Activated CD4-positive, alpha-beta memory T cell treated with anti-CD3 and anti-CD28 coated beads, Interleukin-2, amount 10 ng/mL, durations not matched to agents 7 days and 5 days (primary cell): ENCODE data around the gene RBBP8NL. TPM values are rescaled to one million over a fixed set of nuclear protein-coding genes. Genes with fewer than 3 reads are reported as not detected.

ENCODE experiments used
- CTCF ChIA-PET: fragments of 350-600 bp; sonication (Branson Sonifier 250); formaldehyde crosslinking; loops from one replicate; lab custom pipeline; 2021; ENCODE audit warnings: antibody characterized with exemption, inconsistent platforms; lab: Charles Lee
- POLR2A ChIA-PET: fragments of 350-600 bp; sonication (Branson Sonifier 250); formaldehyde crosslinking; loops from one replicate; lab custom pipeline; 2021; ENCODE audit warnings: antibody characterized with exemption; lab: Charles Lee
- DNase-seq: peaks from one replicate; pipeline ENCODE4 v3.0.0-alpha.2; 2020
- H3K27ac Mint-ChIP-seq: one replicate; pipeline ENCODE4 v1.8.0; 2021; ENCODE audit warnings: mild to moderate bottlenecking, mixed read lengths
- H3K27me3 Mint-ChIP-seq: one replicate; pipeline ENCODE4 v1.8.0; 2021; ENCODE audit warnings: mixed read lengths
- H3K36me3 Mint-ChIP-seq: one replicate; pipeline ENCODE4 v1.8.0; 2021; ENCODE audit warnings: low read depth, mixed read lengths
- H3K4me1 Mint-ChIP-seq: one replicate; pipeline ENCODE4 v1.8.0; 2021; ENCODE audit warnings: mixed read lengths
- H3K4me3 Mint-ChIP-seq: one replicate; pipeline ENCODE4 v1.8.0; 2021; ENCODE audit warnings: mild to moderate bottlenecking, mixed read lengths
- H3K9me3 Mint-ChIP-seq: one replicate; pipeline ENCODE4 v1.8.0; 2021; ENCODE audit warnings: mixed read lengths
- total RNA-seq, 2 experiments: library from RNA; stranded (reverse); gene quantifications; one replicate each; pipeline ENCODE4 v1.2.3, GENCODE V29; 2021

The RBBP8NL gene
- total RNA-seq, 2 experiments from 2014 or later = not detected

GRCh38 chr20:62445553-62446340, 18.4 kb upstream of the RBBP8NL start:
- Mint-ChIP-seq H3K27ac (no peak overlapping the region), H3K4me1 (no peaks in the 10 kb centered on the region), H3K27me3 (no peaks in the 10 kb centered on the region), H3K36me3 (no peaks in the 10 kb centered on the region), H3K4me3 (no peak overlapping the region), H3K9me3 (no peaks in the 10 kb centered on the region)
- no peak for DNase-seq
- ChIA-PET CTCF (no interaction called here), POLR2A (no interaction called here)

- Mint-ChIP-seq H3K4me1 (no peaks in the 10 kb centered on the region), H3K27ac (no peak overlapping the region), H3K9me3 (no peaks in the 10 kb centered on the region), H3K27me3 (no peaks in the 10 kb centered on the region), H3K4me3 (no peak overlapping the region), H3K36me3 (no peaks in the 10 kb centered on the region)
- DNase-seq = no peak
- CTCF ChIA-PET = no interaction called here
- POLR2A ChIA-PET = no interaction called here
Measured at GRCh38 chr20:62444286-62444685, 16.9 kb upstream of the RBBP8NL start.

- no peaks in the 10 kb centered on the region for H3K36me3 Mint-ChIP-seq
Measured at GRCh38 chr20:62441987-62442539, 14.7 kb upstream of the RBBP8NL start.

DNA sequence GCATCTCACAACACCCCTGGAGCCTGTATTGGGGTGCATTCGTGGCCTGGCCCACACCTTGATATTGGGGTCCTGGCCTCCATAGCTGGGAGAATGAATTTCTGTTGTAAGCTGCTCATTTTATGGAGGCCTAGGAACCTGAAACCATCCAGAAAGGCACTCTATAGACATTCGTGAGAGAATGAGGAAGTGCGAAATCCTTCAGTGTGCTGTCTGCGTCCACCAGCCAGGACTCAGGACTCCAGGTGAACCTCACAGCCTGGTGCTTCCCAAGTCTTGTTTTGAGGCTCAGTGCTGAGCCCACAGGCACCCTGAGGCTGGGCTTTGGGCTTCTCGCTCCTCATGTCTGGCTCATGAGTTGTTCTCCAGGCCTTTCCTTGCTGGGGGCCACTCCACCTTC, 11.9 kb upstream of the RBBP8NL start:
- no peak overlapping the region for H3K27ac Mint-ChIP-seq
- ChIA-PET CTCF (no interaction called here), POLR2A (no interaction called here)
- no peak overlapping the region for H3K4me3 Mint-ChIP-seq
- no peaks in the 10 kb centered on the region for H3K4me1 Mint-ChIP-seq
- H3K36me3 Mint-ChIP-seq = no peaks in the 10 kb centered on the region
- DNase-seq = no peak
- peaks cover 13% of the 10 kb centered on the region for H3K27me3 Mint-ChIP-seq
- no peaks in the 10 kb centered on the region for H3K9me3 Mint-ChIP-seq

More at GRCh38 chr20:62441987-62442539, 14.7 kb upstream of the RBBP8NL start:
- ChIA-PET CTCF (no interaction called here), POLR2A (no interaction called here)
- H3K27ac Mint-ChIP-seq = no peak overlapping the region
- no peaks in the 10 kb centered on the region for H3K4me1 Mint-ChIP-seq
- H3K4me3 Mint-ChIP-seq = no peak overlapping the region
- no peak for DNase-seq
- H3K27me3 Mint-ChIP-seq = no peaks in the 10 kb centered on the region
- no peaks in the 10 kb centered on the region for H3K9me3 Mint-ChIP-seq

DNA sequence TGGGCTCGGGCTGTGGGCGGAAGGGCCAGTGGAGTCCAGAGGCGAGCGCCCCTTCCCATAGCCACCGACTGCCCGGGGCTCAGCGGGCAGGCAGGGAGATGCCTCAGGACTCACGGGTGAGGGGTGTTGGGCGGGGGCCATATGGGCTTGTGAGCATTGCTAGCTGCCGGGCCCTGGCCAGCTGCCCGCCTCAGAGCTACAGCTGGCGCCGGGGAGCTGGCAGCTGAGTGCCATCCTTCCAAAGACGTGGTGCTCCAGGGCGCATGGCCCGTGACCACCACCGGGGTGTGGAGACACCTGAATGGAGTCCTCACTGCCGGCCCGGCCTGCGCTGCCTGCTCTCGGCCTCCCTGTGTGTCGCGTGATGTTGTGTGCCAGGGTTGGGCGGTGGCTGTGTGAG, 10.6 kb upstream of the RBBP8NL start:
- DNase-seq = no peak
- H3K9me3 Mint-ChIP-seq = no peaks in the 10 kb centered on the region
- peaks cover 20% of the 10 kb centered on the region for H3K27me3 Mint-ChIP-seq
- H3K27ac Mint-ChIP-seq = no peak overlapping the region
- H3K4me3 Mint-ChIP-seq = no peak overlapping the region
- CTCF ChIA-PET = no interaction called here
- H3K36me3 Mint-ChIP-seq = no peaks in the 10 kb centered on the region
- POLR2A ChIA-PET = no interaction called here
- no peaks in the 10 kb centered on the region for H3K4me1 Mint-ChIP-seq

GRCh38 chr20:62437496-62437895, 10.2 kb upstream of the RBBP8NL start:
- DNase-seq = no peak
- POLR2A ChIA-PET = no interaction called here
- H3K36me3 Mint-ChIP-seq = no peaks in the 10 kb centered on the region
- no peaks in the 10 kb centered on the region for H3K4me1 Mint-ChIP-seq
- peaks cover 20% of the 10 kb centered on the region for H3K27me3 Mint-ChIP-seq
- CTCF ChIA-PET = no interaction called here
- no peak overlapping the region for H3K27ac Mint-ChIP-seq
- H3K9me3 Mint-ChIP-seq = no peaks in the 10 kb centered on the region
- H3K4me3 Mint-ChIP-seq = no peak overlapping the region

DNA sequence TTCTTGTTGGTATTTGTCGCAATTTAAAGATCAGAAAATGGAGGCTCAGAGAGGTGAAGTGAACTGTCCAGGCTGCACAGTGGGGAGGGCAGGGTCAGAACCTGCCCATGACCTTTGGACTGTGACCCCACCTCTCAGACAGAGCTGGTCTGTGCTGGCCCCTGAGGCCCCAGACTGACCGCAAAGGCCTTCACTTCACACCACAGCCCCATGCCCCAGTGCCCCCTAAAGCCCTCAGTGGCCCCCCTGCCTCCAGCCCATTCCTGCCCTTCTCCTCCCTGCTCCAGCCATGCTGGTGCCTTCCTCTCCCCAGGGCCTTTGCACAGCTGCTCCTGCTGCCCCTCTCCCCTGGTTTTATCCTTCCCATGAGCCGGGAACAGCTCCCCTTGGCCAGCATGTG, 9.4 kb upstream of the RBBP8NL start:
- H3K27me3 Mint-ChIP-seq = peaks cover 20% of the 10 kb centered on the region
- DNase-seq = no peak
- H3K4me1 Mint-ChIP-seq = no peaks in the 10 kb centered on the region
- H3K27ac Mint-ChIP-seq = no peak overlapping the region
- POLR2A ChIA-PET = no interaction called here
- no peaks in the 10 kb centered on the region for H3K9me3 Mint-ChIP-seq
- H3K36me3 Mint-ChIP-seq = no peaks in the 10 kb centered on the region
- H3K4me3 Mint-ChIP-seq = no peak overlapping the region
- CTCF ChIA-PET = no interaction called here

GRCh38 chr20:62433658-62434497, 6.5 kb upstream of the RBBP8NL start:
- Mint-ChIP-seq H3K4me1 (no peaks in the 10 kb centered on the region), H3K27ac (no peak overlapping the region), H3K27me3 (peaks cover 20% of the 10 kb centered on the region), H3K9me3 (no peaks in the 10 kb centered on the region), H3K4me3 (no peak overlapping the region), H3K36me3 (no peaks in the 10 kb centered on the region)
- DNase-seq = no peak
- POLR2A ChIA-PET = no interaction called here
- CTCF ChIA-PET = no interaction called here

DNA sequence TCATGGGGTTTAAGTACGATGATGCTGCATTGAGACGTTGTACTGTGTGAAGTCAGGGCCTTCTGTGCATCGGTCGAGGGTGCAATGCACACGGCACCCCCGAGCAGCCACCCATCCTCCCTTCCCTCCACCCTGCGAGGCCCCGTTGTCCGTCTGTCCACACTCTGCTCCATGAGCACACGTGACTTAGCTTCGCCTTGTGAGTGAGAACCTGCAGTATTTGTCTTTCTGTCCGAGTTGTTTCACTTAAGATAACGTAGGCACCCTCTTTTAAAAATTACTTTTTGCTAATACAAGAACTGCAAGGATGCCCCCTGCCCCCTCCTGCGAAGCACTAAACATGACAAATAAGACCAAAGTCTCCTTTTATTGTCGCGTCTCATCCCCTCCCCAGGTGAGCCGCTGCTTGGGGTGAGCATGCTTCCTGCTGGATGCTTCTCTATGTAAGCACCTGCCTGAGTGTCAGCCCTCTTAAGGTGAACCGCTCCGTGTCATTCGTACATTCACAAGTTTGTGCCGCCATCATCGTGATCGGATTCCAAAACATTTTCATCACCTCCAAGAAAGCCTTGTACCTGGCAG, 3.6 kb upstream of the RBBP8NL start:
- DNase-seq = no peak
- CTCF ChIA-PET = no interaction called here
- H3K27me3 Mint-ChIP-seq = peaks cover 20% of the 10 kb centered on the region
- no peaks in the 10 kb centered on the region for H3K9me3 Mint-ChIP-seq
- POLR2A ChIA-PET = no interaction called here
- H3K4me3 Mint-ChIP-seq = no peak overlapping the region
- no peaks in the 10 kb centered on the region for H3K4me1 Mint-ChIP-seq
- no peak overlapping the region for H3K27ac Mint-ChIP-seq
- H3K36me3 Mint-ChIP-seq = no peaks in the 10 kb centered on the region

- CTCF ChIA-PET = no interaction called here
Measured at GRCh38 chr20:62430311-62430853, 3.0 kb upstream of the RBBP8NL start.

GRCh38 chr20:62429455-62430310, 2.3 kb upstream of the RBBP8NL start:
- H3K9me3 Mint-ChIP-seq = no peaks in the 10 kb centered on the region
- no peaks in the 10 kb centered on the region for H3K4me1 Mint-ChIP-seq
- no peak overlapping the region for H3K27ac Mint-ChIP-seq
- ChIA-PET POLR2A (no interaction called here), CTCF (no interaction called here)
- H3K36me3 Mint-ChIP-seq = no peaks in the 10 kb centered on the region
- H3K27me3 Mint-ChIP-seq = peaks cover 12% of the 10 kb centered on the region
- H3K4me3 Mint-ChIP-seq = no peak overlapping the region
- no peak for DNase-seq

More at GRCh38 chr20:62430311-62430853, 3.0 kb upstream of the RBBP8NL start:
- Mint-ChIP-seq H3K9me3 (no peaks in the 10 kb centered on the region), H3K27me3 (peaks cover 17% of the 10 kb centered on the region), H3K4me1 (no peaks in the 10 kb centered on the region), H3K4me3 (no peak overlapping the region), H3K27ac (no peak overlapping the region), H3K36me3 (no peaks in the 10 kb centered on the region)
- POLR2A ChIA-PET = no interaction called here
- no peak for DNase-seq
